Measurements from ENCODE around the gene PDE7B. TPM values are rescaled to one million over a fixed set of nuclear protein-coding genes. Genes with fewer than 3 reads are reported as not detected.

Gene PDE7B
- total and polyA plus RNA-seq, 9 of the 15 experiments (the other 6 are each of a cell fraction or from before 2014, with no cell fraction given), result 0.01 TPM; not detected in 8

GRCh38 chr6:136210398-136211165, 359.1 kb downstream of the PDE7B start:
- Histone ChIP-seq H3K27ac (ENCODE audit: extremely low read depth, low read depth, low read length) (no peak overlapping the region), H3K36me3 (ENCODE audit: control insufficient read depth, insufficient read depth, low read length) (no peaks in the 10 kb centered on the region), H3K4me3 (no peak overlapping the region), H3K79me2 (ENCODE audit: control insufficient read depth, insufficient read depth, low read length) (no peaks in the 10 kb centered on the region), H4K20me1 (replicated peaks; ENCODE audit: control insufficient read depth, insufficient read depth, low read length) (no peaks in the 10 kb centered on the region), H3K9me1 (ENCODE audit: control insufficient read depth, insufficient read depth, low read length) (no peaks in the 10 kb centered on the region), H3K4me1 (replicated peaks in 1 of 2; ENCODE audit: control insufficient read depth in 2 of 2, insufficient read depth in 2 of 2, low read length in 2 of 2) (no peaks in the 10 kb centered on the region), H3K9ac (ENCODE audit: insufficient read depth in 1 of 2, low read depth in 2 of 2, low read length in 2 of 2) (no peak overlapping the region), H3K27me3 (ENCODE audit: control insufficient read depth in 2 of 2, insufficient read depth in 2 of 2, low read length in 2 of 2) (peaks cover 11 to 27% of the 10 kb centered on the region in 2 experiments), H3K9me3 (replicated peaks; ENCODE audit: control insufficient read depth, insufficient read depth, low read depth, low read length) (no peaks in the 10 kb centered on the region), H2AFZ (ENCODE audit: low read depth, low read length) (no peak overlapping the region), H3K4me2 (ENCODE audit: insufficient read depth, low read length) (no peak overlapping the region)
- intact Hi-C loops (cut with micrococcal nuclease) (no loop called here), in situ Hi-C loops (cut with MboI) (no loop called here)
- no peak for ATAC-seq
- DNase-seq (ENCODE audit: extremely low read depth in 1 of 4, low spot score in 3 of 4), result no peak
- FAIRE-seq, result peak; percentile 6
- CTCF ChIA-PET (ENCODE audit: low intra/inter-chr PET ratio), result interaction anchor here (0.7 kb wide), 1 partner anchor 53 kb away, joined by 3 read pairs; no protein-coding TSS in a partner anchor
- 5% methylated on average over 13 of the region's 13 CpGs for WGBS (ENCODE audit: insufficient coverage, low coverage, missing lambda C conversion rate)
- POLR2A ChIA-PET, result no interaction called here
- TF ChIP-seq NR2C2 (CRISPR knock-in tag; IDR thresholded peaks at IDR 0.05) (no peak), NR2C2 (tag; IDR thresholded peaks at IDR 0.05) (peak; percentile 40; the same call in 1 of the 2 replicates), ZBTB40 (IDR thresholded peaks at IDR 0.05) (no peak), ZBTB40 (CRISPR knock-in tag; IDR thresholded peaks at IDR 0.05) (no peak), NR2C1 (IDR thresholded peaks at IDR 0.05) (no peak), NR2C1 (tag; IDR thresholded peaks at IDR 0.05) (0 out of 2 replicates have a peak, but pooled peaks have one; percentile 30)
- BruUV-seq (replicated peaks), result no TSS peak
